Measurements from ENCODE around the gene SSR2.

SSR2 gene

DNA sequence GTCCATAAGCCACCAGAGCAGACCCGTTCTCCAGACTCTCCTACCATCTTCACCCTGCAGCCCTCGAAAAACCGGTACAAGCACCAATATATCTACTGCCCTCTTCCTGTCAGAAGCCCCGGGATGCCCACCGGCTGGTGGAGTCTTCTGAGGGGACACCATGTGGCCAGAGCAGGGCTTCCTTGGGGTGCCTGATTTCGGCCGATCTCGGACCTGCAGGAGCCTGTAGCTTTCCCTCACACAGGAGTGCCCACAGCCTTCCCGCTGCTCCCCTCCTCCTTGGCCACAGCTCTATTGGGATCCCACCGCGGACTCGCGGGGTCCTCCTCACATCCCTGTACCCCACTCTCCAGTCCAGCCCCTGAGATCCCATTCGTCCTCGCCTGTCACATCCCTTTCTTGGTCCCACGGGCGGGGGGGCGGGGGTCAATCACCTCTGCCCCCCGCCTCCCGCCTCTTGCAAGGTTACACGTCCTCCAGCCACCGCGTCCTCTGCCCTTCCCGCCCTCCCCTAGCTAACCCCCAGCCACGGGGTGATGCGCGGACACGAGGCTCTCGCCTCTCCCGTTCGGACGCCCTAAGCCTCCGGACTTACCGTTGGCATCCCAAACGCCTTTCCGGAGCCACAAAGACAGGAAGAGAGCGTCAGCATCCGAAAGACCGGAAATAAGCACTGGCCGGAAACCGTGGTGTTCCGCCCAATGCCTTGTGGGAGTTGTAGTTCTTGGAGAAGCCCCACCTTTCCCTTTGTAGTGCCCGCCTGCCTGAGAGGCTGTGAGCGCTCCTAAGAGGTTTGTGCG is at the start of gene SSR2:
TSS of gene SSR2 (minus strand) at position 659 of the 800 bp plus-strand sequence. CDS start 784 bp downstream, outside the sequence.
- DNase-seq (ENCODE audit: low spot score), result peak; percentile 98

GRCh38 chr1:156070548-156070947 is 49.8 kb upstream of the SSR2 start:
- peak; percentile 23 for DNase-seq (ENCODE audit: low spot score)

DNA sequence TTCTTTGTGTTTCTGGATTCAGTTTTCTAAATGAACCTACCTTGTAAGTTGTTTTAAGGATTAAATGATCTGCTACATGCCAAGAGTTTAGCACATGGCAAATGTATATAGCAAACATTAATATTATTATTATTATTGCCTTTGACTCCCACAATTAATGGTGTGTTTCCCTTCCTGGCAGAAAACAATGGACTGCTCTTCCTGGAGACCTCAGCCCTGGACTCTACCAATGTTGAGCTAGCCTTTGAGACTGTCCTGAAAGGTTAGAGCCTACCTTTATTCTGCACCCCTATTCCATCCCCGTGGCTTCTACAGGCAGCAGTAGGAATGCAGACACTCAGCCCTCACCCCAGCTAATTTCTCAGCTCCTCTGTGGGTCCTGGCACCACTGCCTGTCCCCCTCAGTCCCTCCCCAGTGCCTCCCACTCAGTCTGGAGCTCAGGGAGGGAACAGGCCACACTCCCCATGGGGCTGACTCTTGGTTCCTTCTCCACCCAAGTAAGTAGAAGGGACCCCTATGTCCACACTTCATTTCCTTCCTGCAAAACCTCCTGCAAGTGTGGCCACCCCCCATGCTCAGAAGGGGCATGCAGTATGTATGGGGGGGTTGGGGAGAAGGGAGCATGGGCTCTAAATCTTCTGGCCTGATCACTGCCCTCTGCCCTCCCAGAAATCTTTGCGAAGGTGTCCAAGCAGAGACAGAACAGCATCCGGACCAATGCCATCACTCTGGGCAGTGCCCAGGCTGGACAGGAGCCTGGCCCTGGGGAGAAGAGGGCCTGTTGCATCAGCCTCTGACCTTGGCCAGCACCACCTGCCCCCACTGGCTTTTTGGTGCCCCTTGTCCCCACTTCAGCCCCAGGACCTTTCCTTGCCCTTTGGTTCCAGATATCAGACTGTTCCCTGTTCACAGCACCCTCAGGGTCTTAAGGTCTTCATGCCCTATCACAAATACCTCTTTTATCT is 49.0 kb upstream of the SSR2 start:
- no peak for DNase-seq (ENCODE audit: low spot score)

- no peak for DNase-seq (ENCODE audit: low spot score)
Observed at GRCh38 chr1:156067262-156067661, 46.5 kb upstream of the SSR2 start.

GRCh38 chr1:156065871-156066270 is 45.1 kb upstream of the SSR2 start:
- DNase-seq (ENCODE audit: low spot score), result no peak

- DNase-seq (ENCODE audit: low spot score), result no peak
Observed at GRCh38 chr1:156065212-156065611, 44.5 kb upstream of the SSR2 start.

DNA sequence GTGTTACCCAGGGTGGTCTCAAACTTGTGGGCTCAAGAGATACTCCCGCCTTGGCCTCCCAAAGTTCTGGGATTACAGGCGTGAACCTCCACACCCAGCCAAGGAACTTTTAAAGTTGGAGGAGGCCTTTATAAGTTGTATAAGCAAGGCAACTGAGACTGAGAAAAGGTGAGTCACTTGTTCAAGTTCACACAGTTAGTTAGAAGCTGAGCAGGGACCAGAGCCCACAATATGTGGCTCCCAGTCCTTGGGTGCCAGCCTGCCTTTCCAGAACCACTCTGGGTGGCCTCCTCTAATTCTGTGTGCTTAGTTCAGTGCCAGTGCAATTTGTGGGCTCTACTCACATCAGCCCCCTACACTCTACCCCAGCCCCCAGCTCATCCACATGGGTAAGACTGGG is 43.9 kb upstream of the SSR2 start:
- DNase-seq (ENCODE audit: low spot score), result no peak

DNA sequence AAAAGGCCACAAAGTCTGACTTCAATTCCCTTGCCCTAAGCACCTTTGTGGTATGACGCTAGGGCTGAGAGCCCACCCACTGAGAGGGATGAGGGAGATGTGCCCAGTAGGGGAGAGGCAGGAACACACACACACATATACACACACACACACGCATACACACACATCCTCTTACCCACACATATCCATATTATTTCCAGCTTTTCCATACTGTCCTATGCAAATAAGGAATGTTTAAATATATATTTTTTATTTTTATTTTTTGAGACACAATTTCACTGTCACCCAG is 43.2 kb upstream of the SSR2 start:
- no peak for DNase-seq (ENCODE audit: low spot score)

DNA sequence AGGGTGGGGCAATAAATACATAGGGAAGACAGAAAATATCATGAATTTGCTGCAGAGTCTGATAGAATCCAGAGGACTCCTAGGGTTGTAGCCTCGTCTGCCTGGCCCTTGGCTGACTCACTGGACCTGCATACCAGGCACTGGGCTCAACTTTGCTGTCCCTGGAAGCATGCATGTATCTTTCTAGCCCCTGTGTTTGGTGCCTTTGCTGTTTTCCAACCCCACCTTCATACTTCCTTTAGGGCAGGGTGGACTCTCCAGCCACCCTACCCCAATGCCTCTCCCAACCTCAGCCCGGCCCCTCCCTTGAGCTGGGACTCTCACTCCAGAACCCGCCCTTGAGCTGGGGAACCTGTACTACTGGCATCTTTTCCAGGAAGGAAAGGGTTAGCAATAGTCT is 41.4 kb upstream of the SSR2 start:
- no peak for DNase-seq (ENCODE audit: low spot score)

DNA sequence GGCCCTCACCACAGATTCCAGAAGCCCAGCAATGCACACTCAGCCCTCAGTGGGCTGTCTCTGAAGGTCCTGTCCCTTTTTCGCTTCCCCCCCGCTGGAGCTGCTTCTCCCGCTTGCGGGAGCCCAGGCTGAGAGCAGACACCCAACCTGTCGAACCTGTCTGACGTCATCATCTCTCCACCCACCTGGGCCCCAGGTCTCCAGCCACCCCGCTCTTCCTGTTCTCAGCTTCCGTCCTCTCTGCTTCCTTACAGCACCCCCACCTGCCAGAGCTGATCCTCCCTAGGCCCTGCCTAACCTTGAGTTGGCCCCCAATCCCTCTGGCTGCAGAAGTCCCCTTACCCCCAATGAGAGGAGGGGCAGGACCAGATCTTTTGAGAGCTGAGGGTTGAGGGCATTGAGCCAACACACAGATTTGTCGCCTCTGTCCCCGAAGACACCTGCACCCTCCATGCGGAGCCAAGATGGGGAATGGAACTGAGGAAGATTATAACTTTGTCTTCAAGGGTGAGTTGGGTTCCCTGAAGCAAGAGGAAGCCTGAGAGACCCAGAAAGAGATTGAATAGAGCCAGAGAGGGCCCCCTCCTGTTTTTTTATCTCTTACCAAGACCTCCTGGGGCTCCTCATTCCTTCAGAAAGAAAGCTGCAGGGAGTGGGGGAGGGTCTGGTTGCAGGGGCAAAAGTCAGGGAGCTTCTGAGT is 40.3 kb upstream of the SSR2 start, which contains the start of gene RAB25:
TSS of gene RAB25 (plus strand) at position 224 of the 700 bp plus-strand sequence. CDS start at position 465, 241 bp downstream.
- DNase-seq (ENCODE audit: low spot score), result no peak

GRCh38 chr1:156056326-156056849 is 35.6 kb upstream of the SSR2 start:
- no peak for DNase-seq (ENCODE audit: low spot score)

GRCh38 chr1:156055281-156056048 is 34.7 kb upstream of the SSR2 start:
- DNase-seq (ENCODE audit: low spot score), result no peak

DNA sequence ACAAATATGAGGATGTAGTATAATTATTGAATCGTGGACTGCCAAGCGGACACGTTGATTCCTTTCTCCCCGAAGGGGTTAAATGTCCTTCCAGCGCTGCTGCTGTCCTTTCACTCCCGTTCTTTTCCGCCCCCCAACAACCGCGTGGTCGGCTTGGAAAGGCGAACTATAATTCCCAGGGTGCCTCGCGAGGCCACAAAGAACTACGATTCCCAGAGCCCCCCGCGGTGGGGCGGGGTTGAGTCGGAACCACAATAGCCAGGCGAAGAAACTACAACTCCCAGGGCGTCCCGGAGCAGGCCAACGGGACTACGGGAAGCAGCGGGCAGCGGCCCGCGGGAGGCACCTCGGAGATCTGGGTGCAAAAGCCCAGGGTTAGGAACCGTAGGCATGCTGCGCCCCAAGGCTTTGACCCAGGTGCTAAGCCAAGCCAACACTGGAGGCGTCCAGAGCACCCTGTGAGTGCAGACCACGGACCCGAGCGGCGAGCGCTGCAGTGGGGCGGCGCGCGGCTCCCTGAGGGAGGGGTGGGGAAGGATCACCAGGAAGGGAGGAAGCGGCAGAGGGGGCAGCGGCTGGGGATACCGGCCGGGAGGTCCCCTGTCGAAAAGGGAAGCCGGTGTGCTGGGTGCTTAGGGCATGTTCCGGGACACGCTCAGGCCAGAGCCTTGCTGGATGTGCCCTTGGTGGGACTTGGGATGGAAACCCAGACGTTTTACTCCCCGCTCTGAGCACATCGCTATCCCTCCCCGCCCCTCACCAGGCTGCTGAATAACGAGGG is 33.9 kb upstream of the SSR2 start, which contains the start of gene LAMTOR2:
TSS of gene LAMTOR2 (plus strand) at position 283 of the 781 bp plus-strand sequence. CDS start at position 391, 108 bp downstream.
- DNase-seq (ENCODE audit: low spot score), result peak; percentile 98

DNA sequence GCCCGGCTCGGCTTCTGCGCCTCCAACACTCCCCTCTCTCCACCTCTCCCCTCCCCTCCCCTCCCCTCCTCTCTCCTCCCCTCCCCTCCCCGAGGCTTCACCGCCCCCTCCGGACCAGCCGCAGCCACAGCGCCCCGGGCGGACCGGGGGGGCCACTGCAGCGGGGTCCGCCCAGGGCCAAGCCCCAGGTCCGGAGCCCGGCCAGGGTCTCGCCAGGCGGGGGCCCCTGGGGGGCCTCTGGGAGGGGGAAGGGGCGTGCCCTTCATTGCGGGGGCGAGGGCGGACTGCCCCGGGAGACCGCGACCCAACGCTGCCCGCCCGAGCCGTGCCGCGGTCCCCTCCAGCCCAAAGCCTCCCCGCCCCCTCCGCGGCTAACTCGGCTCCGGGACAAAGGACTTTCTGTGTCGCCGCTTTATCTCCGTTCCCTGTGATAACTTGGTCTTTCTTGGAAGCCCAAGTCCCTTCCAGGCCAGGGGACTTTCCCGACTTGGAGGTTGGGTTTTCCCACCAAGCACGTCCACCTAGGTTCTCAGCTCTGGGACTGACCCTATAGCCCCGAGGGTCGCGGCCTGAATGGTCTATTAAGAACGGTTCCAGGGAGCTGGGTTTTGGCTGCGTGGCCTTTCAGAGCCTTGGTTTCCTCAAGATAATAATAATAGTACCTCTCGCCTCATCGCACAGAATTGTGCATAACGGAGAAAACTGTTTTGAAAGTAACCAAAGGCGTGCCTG is 33.2 kb upstream of the SSR2 start, which contains the start of gene UBQLN4:
TSS of gene UBQLN4 (minus strand) at position 31 of the 732 bp plus-strand sequence. CDS start 97 bp downstream, outside the sequence.
- peak; percentile 85 for DNase-seq (ENCODE audit: low spot score)

DNA sequence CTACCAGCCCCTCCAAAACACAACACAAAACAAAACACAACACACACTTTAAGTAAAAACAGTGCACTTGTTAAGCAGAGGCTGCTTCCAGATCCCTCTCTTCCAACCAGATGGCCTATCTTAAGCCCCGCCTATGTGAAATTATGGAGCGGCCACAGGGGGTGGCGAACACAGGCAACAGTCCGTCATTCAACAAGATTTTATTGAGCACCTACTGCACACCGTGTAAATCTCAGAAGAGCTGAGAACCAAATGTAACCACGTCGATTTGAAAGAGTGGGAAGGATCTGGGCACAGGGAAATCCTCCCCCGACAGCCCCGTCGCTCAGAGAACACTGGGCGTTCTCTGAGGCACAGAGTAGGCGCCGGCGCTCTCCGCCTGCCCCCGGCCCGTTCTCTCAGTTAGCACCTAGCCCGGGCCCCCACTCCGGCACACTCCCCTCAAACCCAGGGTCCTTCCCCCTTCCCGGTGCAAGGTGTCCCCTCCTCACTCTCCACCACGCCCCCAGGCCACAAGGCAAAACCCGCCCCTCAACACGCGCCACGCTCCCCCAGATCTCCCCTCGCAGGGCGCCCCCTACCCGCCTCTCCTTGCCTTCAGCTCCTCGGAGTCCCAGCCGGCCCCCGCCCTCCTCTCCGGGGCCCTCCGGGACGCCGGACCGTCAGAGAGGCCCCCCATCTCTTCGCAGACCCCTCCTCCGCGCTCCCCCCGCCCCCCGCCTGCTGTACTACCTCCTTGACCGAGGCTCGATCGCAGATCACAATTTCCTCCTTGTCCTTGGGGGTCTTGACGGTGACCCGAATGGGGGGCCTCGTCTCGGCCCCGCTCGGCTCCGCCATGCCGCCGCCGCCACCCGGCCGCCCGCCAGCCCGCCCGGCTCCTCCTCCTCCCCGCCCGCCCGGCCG is 32.4 kb upstream of the SSR2 start:
- DNase-seq (ENCODE audit: low spot score), result peak; percentile 62

DNA sequence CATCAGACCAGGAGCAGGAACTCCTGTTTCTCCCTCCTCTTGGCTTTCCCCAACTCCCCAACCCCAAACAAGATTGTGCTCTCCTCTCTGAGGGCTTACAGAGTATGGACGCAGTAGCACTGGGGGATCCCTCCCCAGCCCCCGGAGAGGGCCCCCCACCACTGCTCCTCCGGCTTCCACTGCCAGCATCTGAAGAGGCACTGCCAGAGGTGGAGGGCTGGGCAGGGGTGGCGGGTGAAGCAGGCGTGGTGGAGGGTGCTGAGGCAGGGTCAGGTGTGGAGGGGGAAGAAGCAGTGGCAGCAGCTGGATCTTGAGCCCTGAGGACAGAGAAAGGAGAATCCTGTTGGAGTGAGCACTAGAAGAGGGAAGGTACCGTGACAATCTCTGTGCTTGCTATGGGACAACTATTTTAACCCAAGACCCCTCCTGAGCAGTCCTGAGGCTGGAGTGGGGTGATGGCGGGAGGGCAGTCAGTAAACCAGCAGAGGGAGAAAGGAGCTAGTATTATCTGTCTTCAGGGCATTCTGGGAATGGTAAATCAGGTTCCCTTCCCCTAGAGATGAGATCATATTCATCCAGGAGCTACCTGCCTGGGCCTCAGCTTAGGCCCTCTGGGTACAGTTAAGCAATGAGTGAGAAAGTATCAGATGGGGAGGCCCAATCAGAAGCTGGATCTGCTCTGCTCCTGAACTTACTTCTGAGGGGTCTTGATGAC is 30.4 kb upstream of the SSR2 start:
- no peak for DNase-seq (ENCODE audit: low spot score)

DNA sequence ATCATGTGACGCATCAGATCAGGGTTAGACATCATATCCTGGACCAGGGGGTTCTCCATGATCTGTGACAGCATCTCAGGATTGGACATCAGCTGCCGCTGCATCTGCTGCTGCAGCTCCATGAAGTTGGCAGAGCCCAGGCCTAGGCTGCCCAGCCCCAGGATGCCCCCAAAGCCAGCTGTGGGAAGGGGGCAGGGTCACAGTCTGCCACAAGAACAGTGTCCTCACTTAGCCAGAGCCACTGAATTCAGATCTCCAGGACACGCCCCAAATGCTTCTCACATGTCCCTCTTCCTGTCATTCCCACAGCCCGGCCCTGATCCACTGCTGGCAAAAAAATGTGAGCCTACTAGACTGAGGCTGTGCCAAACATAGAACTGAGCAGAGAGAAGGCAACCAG is 29.6 kb upstream of the SSR2 start:
- DNase-seq (ENCODE audit: low spot score), result no peak
